Mesangial cell (primary cell): Measurements from ENCODE around the gene PRND. TPM values are rescaled to one million over a fixed set of nuclear protein-coding genes. Genes with fewer than 3 reads are reported as not detected.

Experiments used
- total RNA-seq: library from RNA; depleted of rRNA; stranded (reverse); fragments of >200 nt; gene quantifications from 2 replicates; pipeline ENCODE4 v1.2.3, GENCODE V29; 2015

The PRND gene, protein sequence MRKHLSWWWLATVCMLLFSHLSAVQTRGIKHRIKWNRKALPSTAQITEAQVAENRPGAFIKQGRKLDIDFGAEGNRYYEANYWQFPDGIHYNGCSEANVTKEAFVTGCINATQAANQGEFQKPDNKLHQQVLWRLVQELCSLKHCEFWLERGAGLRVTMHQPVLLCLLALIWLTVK
- not detected in 2 replicates for total RNA-seq

GRCh38 chr20:4721719-4722118 is at the start of gene PRND:
Gene PRND, plus strand, starts transcription at chr20:4721909. Its CDS starts 2,643 bp downstream, at chr20:4724552.

Other genes with a start within 250 kb of the PRND start
- 78.9 and 95.2 TPM in 2 replicates for gene PRNP, start 35.5 kb upstream of the PRND start, total RNA-seq
- gene RASSF2, start 101.7 kb downstream of the PRND start, total RNA-seq = 5.1 and 6.5 TPM in 2 replicates